Epidermal melanocyte (primary cell): ENCODE data around the gene CNOT6.
A peak's percentile ranks its signal among the peaks of the same experiment; 100 is the strongest.
"Not testable (repeated sequence)": the region's sequence is repeated elsewhere in the genome, so short reads cannot be mapped to it uniquely, and the experiment has no call there.

Source experiments
- DNase-seq: peaks from one replicate; pipeline ENCODE4 v3.0.0; 2011; ENCODE audit warnings: low spot score; ENCODE audit not compliant: insufficient read length

The CNOT6 gene

GRCh38 chr5:180494060-180494509 is at the start of gene CNOT6:
TSS of gene CNOT6 (plus strand) at chr5:180494379. CDS start at chr5:180529277, 34,898 bp downstream.
- peak; percentile 89 for DNase-seq

GRCh38 chr5:180454752-180455151 is 39.4 kb upstream of the CNOT6 start:
- DNase-seq = no peak

GRCh38 chr5:180455872-180456271 is 38.3 kb upstream of the CNOT6 start:
- no peak for DNase-seq

GRCh38 chr5:180456792-180457191 is 37.4 kb upstream of the CNOT6 start:
- DNase-seq = no peak

GRCh38 chr5:180458852-180459673 is 35.1 kb upstream of the CNOT6 start:
- not testable (repeated sequence) for DNase-seq

GRCh38 chr5:180459674-180460142 is 34.5 kb upstream of the CNOT6 start:
- DNase-seq = not testable (repeated sequence)

GRCh38 chr5:180460834-180461233 is 33.3 kb upstream of the CNOT6 start:
- no peak for DNase-seq

GRCh38 chr5:180461303-180461702 is 32.9 kb upstream of the CNOT6 start:
- no peak for DNase-seq

- DNase-seq = no peak
Measured at GRCh38 chr5:180463216-180463900, 30.8 kb upstream of the CNOT6 start.

GRCh38 chr5:180463916-180464602 is 30.1 kb upstream of the CNOT6 start:
- DNase-seq = no peak

GRCh38 chr5:180464603-180464970 is 29.6 kb upstream of the CNOT6 start:
- DNase-seq = no peak

- not testable (repeated sequence) for DNase-seq
Measured at GRCh38 chr5:180465052-180465451, 29.1 kb upstream of the CNOT6 start.

GRCh38 chr5:180466316-180466715 is 27.9 kb upstream of the CNOT6 start:
- no peak for DNase-seq

- no peak for DNase-seq
Measured at GRCh38 chr5:180467028-180467975, 26.9 kb upstream of the CNOT6 start.

- no peak for DNase-seq
Measured at GRCh38 chr5:180467989-180468731, 26.0 kb upstream of the CNOT6 start.

GRCh38 chr5:180468732-180469585 is 25.2 kb upstream of the CNOT6 start:
- no peak for DNase-seq

- DNase-seq = no peak
Measured at GRCh38 chr5:180469586-180469865, 24.7 kb upstream of the CNOT6 start.

GRCh38 chr5:180469866-180470265 is 24.3 kb upstream of the CNOT6 start:
- no peak for DNase-seq

GRCh38 chr5:180470361-180470760 is 23.8 kb upstream of the CNOT6 start:
- no peak for DNase-seq
